Ureter (tissue), 1 donor: ENCODE results near the gene EXOC6B. TPM values are rescaled to one million over a fixed set of nuclear protein-coding genes. Genes with fewer than 3 reads are reported as not detected.

Experiments
- DNase-seq: peaks from one replicate; pipeline ENCODE4 v3.0.0-alpha.2; 2020; ENCODE audit warnings: low spot score
- total RNA-seq: library from RNA; stranded (reverse); gene quantifications from one replicate; pipeline ENCODE4 v1.2.4, GENCODE V29; 2023
- donor health status: DM: yes; HTN: yes; CAD: no.

Gene EXOC6B
- total RNA-seq, 1 donor from 2014 or later: 84.8 TPM

GRCh38 chr2:72275084-72275483, 550.7 kb downstream of the EXOC6B start:
- DNase-seq: no peak

- no peak for DNase-seq
These were observed 551.4 kb downstream of the EXOC6B start for GRCh38 chr2:72274380-72274797.

GRCh38 chr2:72273384-72273783, 552.4 kb downstream of the EXOC6B start:
- DNase-seq: no peak

- no peak for DNase-seq
These were observed 553.8 kb downstream of the EXOC6B start for GRCh38 chr2:72271766-72272641.

- DNase-seq: no peak
These were observed 554.6 kb downstream of the EXOC6B start for GRCh38 chr2:72271276-72271614.

GRCh38 chr2:72270556-72271275, 555.1 kb downstream of the EXOC6B start:
- no peak for DNase-seq

GRCh38 chr2:72263776-72264060, 562.1 kb downstream of the EXOC6B start:
- DNase-seq: no peak

GRCh38 chr2:72263043-72263775, 562.6 kb downstream of the EXOC6B start:
- no peak for DNase-seq

GRCh38 chr2:72261076-72261475, 564.8 kb downstream of the EXOC6B start:
- DNase-seq: no peak

- no peak for DNase-seq
These were observed 570.3 kb downstream of the EXOC6B start for GRCh38 chr2:72255540-72255939.

GRCh38 chr2:72254831-72255451, 570.9 kb downstream of the EXOC6B start:
- no peak for DNase-seq

GRCh38 chr2:72238311-72238710, 587.5 kb downstream of the EXOC6B start:
- no peak for DNase-seq

GRCh38 chr2:72237549-72237948, 588.3 kb downstream of the EXOC6B start:
- DNase-seq: no peak

GRCh38 chr2:72236445-72237067, 589.3 kb downstream of the EXOC6B start:
- no peak for DNase-seq

GRCh38 chr2:72235497-72236415, 590.1 kb downstream of the EXOC6B start:
- no peak for DNase-seq

GRCh38 chr2:72233211-72233610, 592.6 kb downstream of the EXOC6B start:
- no peak for DNase-seq

GRCh38 chr2:72222829-72223564, 602.8 kb downstream of the EXOC6B start:
- DNase-seq: no peak

- no peak for DNase-seq
These were observed 605.7 kb downstream of the EXOC6B start for GRCh38 chr2:72220170-72220569.

GRCh38 chr2:72214429-72215143, 611.2 kb downstream of the EXOC6B start:
- no peak for DNase-seq
